T-helper 17 cell (primary cell): ENCODE data around the gene SRSF2. TPM values are rescaled to one million over a fixed set of nuclear protein-coding genes. Genes with fewer than 3 reads are reported as not detected.
"Not testable (repeated sequence)": the region's sequence is repeated elsewhere in the genome, so short reads cannot be mapped to it uniquely, and the experiment has no call there.

Experiments
- ATAC-seq: fragments of 150-1000 bp; cut with Tn5 transposase; 2 replicates; pipeline ENCODE4 v1.10.0; 2021; ENCODE audit warnings: mild to moderate bottlenecking, moderate library complexity
- DNase-seq, 3 donors: peaks; one replicate each; pipeline versions ENCODE4 v3.0.0 to v3.0.0-alpha.2; 2020 to 2021
- H3K9me3 ChIP-seq: one replicate; pipeline ENCODE4 v1.7.0; 2013; ENCODE audit warnings: low read length, mild to moderate bottlenecking; ENCODE audit not compliant: control insufficient read depth, poor library complexity, severe bottlenecking
- H3K27ac Mint-ChIP-seq: one replicate; pipeline ENCODE4 v1.8.0; 2022; ENCODE audit warnings: mild to moderate bottlenecking, moderate library complexity, mixed read lengths
- H3K27me3 Mint-ChIP-seq: one replicate; pipeline ENCODE4 v1.8.0; 2022; ENCODE audit warnings: mixed read lengths
- H3K36me3 Mint-ChIP-seq: one replicate; pipeline ENCODE4 v1.8.0; 2022; ENCODE audit warnings: low read depth, mixed read lengths
- H3K4me1 Mint-ChIP-seq: one replicate; pipeline ENCODE4 v1.8.0; 2022; ENCODE audit warnings: mild to moderate bottlenecking, mixed read lengths
- H3K4me3 Mint-ChIP-seq: one replicate; pipeline ENCODE4 v1.8.0; 2022; ENCODE audit warnings: mild to moderate bottlenecking, moderate library complexity, mixed read lengths
- total RNA-seq, 4 donors: library from RNA in 2 of 4; stranded (reverse) in 2 of 4; gene quantifications; one replicate each; pipeline ENCODE4 v1.2.3 and lab custom pipeline; 2022 to 2026

Gene SRSF2
- total RNA-seq, 2 donors from 2014 or later: 351 to 393 TPM

DNA sequence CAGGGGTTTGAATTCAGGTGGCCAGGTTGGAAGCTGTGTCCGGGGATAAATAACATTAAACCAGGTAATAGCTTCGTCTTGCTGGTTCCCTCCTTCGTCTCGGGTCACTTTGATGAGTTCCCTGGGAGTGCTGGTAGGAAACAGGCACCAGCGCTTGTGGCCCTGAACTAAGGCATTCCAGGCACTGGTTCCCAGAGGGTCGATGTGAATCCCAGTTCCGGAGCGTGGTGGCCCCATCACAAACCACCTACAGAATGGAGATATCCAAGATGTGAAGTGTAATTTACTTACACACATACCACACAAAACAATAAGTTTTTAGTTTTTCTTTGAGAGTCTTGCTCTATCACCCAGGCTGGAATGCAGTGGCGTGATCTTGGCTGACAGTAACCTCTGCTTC is 13.3 kb downstream of the SRSF2 start:
- Mint-ChIP-seq H3K4me1 (peaks cover 36% of the 10 kb centered on the region), H3K4me3 (no peak overlapping the region), H3K27ac (no peak overlapping the region), H3K27me3 (no peaks in the 10 kb centered on the region), H3K36me3 (peaks cover 5% of the 10 kb centered on the region)
- DNase-seq: no peak
- ATAC-seq: no peak
- no peaks in the 10 kb centered on the region for H3K9me3 ChIP-seq

DNA sequence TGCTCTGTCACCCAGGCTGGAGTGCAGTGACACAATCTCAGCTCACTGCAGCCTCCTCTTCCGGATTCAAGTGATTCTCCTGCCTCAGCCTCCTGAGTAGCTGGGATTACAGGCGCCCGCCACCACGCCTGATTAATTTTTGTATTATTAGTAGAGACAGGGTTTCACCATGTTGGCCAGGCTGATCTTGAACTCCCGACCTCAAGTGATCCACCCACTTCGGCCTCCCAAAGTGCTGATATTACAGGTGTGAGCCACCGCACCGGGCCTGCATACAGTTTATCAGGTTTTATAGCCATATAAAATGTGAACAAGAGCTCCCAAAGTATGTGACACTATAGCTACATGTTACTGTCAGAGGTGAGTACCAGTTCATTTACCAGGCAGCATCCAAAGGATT is 14.2 kb downstream of the SRSF2 start:
- Mint-ChIP-seq H3K27ac (peak overlapping the region; percentile 53), H3K4me3 (peak overlapping the region; percentile 12), H3K4me1 (peaks cover 35% of the 10 kb centered on the region)
- not testable (repeated sequence) for H3K9me3 ChIP-seq, ATAC-seq, H3K36me3 Mint-ChIP-seq, H3K27me3 Mint-ChIP-seq, DNase-seq

DNA sequence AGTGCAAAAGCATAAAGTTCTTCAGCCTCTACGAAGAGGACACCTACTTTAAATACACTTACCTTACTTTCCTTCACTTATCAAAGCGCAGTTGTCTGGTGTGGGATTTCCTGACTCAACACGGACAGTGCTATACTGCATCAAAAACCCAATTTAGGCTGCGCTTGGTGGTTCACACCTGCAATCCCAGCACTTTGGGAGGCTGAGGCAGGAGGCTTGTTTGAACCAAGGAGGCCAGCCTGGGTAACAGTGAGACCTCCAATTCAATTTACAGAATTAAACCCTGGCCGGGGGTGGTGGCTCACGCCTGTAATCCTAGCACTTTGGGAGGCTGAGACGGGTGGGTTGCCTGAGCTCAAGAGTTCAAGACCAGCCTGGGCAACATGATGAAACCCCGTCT is 14.9 kb downstream of the SRSF2 start:
- Mint-ChIP-seq H3K27ac (no peak overlapping the region), H3K27me3 (no peaks in the 10 kb centered on the region), H3K36me3 (peaks cover 5% of the 10 kb centered on the region), H3K4me3 (no peak overlapping the region), H3K4me1 (peaks cover 28% of the 10 kb centered on the region)
- ATAC-seq (no peak), DNase-seq (no peak)
- no peaks in the 10 kb centered on the region for H3K9me3 ChIP-seq

DNA sequence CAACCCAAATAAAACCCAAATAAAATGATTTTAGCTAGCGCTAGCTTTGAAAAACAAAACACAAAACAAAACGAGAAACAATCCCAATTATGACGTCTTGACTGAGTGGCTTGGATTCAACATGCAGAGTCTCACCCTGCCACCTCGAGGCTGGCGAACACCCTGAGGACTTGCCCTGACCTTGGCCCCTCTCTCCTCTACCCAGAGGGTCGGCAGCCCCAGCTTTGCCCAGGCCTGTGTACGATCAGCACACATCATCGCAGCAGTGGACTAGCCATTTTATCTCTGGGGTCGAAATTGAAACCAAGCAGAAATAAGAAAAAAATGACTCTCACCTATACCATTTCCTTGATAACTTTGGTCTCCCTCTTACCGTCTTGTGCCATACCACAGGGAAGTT is 15.7 kb downstream of the SRSF2 start:
- Mint-ChIP-seq H3K27ac (peak overlapping the region; percentile 32), H3K36me3 (peaks cover 4% of the 10 kb centered on the region), H3K4me1 (peaks cover 29% of the 10 kb centered on the region), H3K27me3 (no peaks in the 10 kb centered on the region), H3K4me3 (no peak overlapping the region)
- no peak for DNase-seq
- ATAC-seq: no peak
- H3K9me3 ChIP-seq: no peaks in the 10 kb centered on the region

DNA sequence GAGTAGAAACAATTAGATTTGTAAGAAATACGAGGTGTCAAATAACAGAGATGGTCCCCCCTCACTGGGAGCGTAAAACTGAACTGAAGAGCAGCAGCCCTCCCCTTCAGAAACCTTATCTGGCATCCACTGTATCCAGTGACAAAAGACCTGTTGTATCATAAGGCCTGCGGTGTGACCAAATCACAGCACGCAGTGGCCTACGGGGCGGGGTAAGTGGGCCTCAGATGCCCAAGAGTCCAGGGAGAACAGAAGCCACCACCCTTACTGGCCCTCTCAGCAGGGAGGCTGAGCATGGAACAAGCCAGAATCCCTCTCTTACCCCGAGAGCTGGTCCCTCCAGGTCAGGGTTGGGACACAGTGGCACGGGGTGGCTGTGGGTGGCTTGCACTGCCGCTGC is 16.2 kb downstream of the SRSF2 start:
- Mint-ChIP-seq H3K4me1 (peaks cover 31% of the 10 kb centered on the region), H3K4me3 (no peak overlapping the region), H3K27me3 (no peaks in the 10 kb centered on the region), H3K36me3 (peaks cover 2% of the 10 kb centered on the region), H3K27ac (no peak overlapping the region)
- DNase-seq: no peak
- ATAC-seq: no peak
- no peaks in the 10 kb centered on the region for H3K9me3 ChIP-seq

DNA sequence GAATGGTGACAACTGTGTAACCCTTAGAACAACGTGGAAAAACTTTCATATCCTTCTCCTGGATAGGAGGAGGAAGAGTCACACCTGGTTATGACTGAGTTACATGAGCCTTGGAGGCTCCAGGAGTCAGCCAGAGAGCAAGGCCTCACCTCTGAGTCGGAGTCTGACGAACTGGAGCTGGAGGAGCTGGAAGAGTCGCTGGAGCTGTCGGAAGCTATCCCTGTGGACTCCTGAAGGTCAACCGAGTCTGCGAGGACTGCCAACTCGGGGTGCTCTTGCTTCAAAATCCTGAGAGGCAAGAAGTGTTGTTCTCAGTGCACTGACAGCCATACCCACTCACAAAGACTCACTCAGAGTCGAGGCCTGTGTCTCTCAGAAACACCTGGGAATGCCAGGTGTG is 16.9 kb downstream of the SRSF2 start:
- no peaks in the 10 kb centered on the region for H3K9me3 ChIP-seq
- peaks cover 33% of the 10 kb centered on the region for H3K4me1 Mint-ChIP-seq
- no peak for ATAC-seq
- DNase-seq: no peak
- no peak overlapping the region for H3K27ac Mint-ChIP-seq
- no peaks in the 10 kb centered on the region for H3K27me3 Mint-ChIP-seq
- H3K36me3 Mint-ChIP-seq: peaks cover 2% of the 10 kb centered on the region
- H3K4me3 Mint-ChIP-seq: no peak overlapping the region

DNA sequence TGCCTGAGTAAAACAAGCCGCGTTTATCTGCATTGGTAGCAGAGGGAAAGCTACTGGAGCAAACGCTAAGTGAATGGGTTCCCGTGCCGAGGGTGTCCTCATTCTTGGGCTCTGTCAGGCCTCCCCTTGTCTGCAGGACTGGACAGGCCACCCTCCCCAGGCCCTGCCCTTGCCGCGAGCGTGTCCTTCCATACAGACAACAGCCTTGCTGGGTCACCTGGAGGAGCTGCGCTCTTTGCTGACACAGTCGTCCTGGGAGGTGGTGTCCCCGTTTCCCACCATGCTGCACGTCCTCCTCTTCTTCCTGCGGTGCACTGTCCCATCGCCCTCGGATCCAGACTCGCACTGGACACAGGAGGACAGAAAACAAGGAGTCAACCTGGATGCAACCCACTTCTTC is 18.6 kb downstream of the SRSF2 start:
- Mint-ChIP-seq H3K4me1 (peaks cover 43% of the 10 kb centered on the region), H3K27me3 (no peaks in the 10 kb centered on the region), H3K4me3 (peak overlapping the region; percentile 5), H3K27ac (peak overlapping the region; percentile 61), H3K36me3 (peaks cover 5% of the 10 kb centered on the region)
- no peaks in the 10 kb centered on the region for H3K9me3 ChIP-seq
- DNase-seq (no peak), ATAC-seq (no peak)

DNA sequence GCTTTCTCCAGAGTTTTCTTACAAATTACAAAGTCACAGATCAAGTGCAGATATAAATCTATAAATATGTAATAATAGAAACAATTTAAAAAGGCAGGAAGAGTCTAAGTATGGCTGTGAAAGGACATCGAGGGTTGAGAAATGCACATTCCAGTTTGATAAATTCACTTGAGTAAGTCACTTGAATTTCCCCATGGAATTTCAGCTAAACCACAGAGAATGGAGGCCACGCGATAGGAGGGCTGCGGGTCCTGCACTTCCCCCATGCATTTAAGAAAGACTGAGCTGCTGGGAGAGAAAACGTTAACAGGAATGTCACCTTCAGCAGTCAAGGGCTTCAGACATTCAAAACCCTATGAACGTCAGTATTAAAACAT is 20.3 kb downstream of the SRSF2 start:
- no peak overlapping the region for H3K4me3 Mint-ChIP-seq
- peaks cover 38% of the 10 kb centered on the region for H3K4me1 Mint-ChIP-seq

DNA sequence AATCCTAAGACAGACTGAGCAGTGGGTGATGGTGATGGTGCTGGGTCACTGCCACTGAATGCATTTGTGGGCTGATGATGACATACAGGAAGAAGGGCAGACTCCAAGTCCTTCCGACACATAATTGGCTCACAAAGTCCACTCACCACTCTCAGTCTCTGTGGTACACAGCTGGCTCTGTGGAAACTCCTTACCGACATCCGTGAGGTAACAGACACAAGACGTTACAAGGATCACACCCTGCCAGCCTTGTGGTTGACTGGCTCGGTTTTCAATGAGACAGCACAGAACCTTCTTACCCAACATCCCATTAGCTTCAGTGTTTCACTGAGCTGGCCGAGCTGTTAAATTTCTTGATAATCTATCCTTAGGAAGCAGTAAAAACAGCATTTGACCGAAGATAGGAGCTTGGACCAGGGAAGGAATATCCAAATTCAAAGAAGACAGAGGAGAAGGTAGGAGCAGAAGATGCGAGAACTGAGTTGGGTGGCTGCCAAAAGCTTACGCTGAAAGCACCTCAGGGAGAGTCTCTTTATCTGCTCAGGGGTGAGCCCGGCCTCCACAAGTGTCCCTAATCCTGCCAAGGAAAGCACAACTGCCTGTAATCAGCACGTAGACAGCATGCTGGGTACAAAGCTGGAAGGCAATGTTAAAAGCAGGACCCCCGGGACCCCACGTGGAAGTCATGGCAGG is 20.8 kb downstream of the SRSF2 start:
- DNase-seq (peak in 1 of 3 donors; percentile 21), ATAC-seq (peak; percentile 85)
- H3K4me1 Mint-ChIP-seq: peaks cover 36% of the 10 kb centered on the region
- peaks cover 3% of the 10 kb centered on the region for H3K36me3 Mint-ChIP-seq
- H3K27ac Mint-ChIP-seq: peak overlapping the region; percentile 94
- H3K27me3 Mint-ChIP-seq: no peaks in the 10 kb centered on the region
- H3K9me3 ChIP-seq: no peaks in the 10 kb centered on the region
- peak overlapping the region; percentile 41 for H3K4me3 Mint-ChIP-seq

More for the DNA sequence above, 20.3 kb downstream of the SRSF2 start:
- DNase-seq: no peak
- Mint-ChIP-seq H3K27ac (peak overlapping the region; percentile 94), H3K27me3 (no peaks in the 10 kb centered on the region), H3K36me3 (peaks cover 4% of the 10 kb centered on the region)
- ATAC-seq: no peak
- H3K9me3 ChIP-seq: no peaks in the 10 kb centered on the region

DNA sequence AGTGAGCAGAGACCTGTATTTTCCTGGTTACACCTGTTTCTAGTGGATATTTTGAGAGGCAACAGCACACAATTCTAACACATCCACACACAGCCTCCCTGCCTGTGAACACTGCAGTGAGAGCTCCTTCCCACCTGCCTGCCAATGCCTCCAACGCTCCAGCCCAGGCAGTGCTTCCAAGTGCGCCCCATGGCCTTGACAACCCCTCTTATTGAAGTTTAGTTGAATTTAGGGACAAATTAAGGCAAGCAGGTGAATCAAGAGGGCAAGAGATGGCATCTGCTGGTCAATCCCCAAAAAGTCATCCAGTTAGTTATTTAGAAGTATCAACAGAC is 21.7 kb downstream of the SRSF2 start:
- no peak for ATAC-seq
- peaks cover 36% of the 10 kb centered on the region for H3K4me1 Mint-ChIP-seq
- H3K27me3 Mint-ChIP-seq: no peaks in the 10 kb centered on the region
- peaks cover 3% of the 10 kb centered on the region for H3K36me3 Mint-ChIP-seq
- H3K9me3 ChIP-seq: no peaks in the 10 kb centered on the region
- DNase-seq: no peak
- peak overlapping the region; percentile 41 for H3K4me3 Mint-ChIP-seq
- peak overlapping the region; percentile 94 for H3K27ac Mint-ChIP-seq

DNA sequence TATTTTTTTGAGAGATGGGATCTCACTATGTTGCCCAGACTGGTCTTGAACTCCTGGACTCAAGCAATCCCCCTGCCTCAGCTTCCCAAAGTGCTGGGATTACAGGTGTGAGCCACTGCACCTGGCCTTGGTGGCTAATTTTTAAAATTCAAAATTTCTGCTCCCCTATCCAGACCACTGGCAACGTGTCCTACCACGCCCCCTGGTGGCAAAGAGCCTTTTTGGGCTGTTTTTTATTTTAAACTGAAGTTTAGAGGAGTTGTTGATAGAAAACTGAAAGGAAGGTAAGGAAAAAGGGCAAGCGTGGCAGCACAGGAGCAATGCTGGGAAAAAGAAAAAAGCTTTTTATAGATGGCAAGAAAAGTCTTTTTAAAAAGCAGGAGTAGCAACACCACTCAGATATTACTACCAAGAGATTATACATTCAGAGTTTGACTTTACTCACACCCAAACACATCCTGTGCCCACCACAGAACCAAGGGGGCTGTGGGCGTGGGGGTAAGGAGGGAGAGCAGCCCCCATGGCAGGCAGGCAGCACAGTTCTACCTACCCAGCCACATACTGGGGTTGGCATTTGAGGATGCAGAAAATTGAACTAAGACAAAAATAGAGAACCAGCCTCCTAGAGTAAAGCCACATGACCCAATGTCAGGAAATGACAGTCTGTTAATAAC is 22.2 kb downstream of the SRSF2 start:
- peak overlapping the region; percentile 94 for H3K27ac Mint-ChIP-seq
- no peaks in the 10 kb centered on the region for H3K9me3 ChIP-seq
- ATAC-seq (peak; percentile 13), DNase-seq (peak; percentile 50 to 81 (median 67))
- H3K4me3 Mint-ChIP-seq: peak overlapping the region; percentile 53
- H3K36me3 Mint-ChIP-seq: peaks cover 3% of the 10 kb centered on the region
- peaks cover 36% of the 10 kb centered on the region for H3K4me1 Mint-ChIP-seq
- no peaks in the 10 kb centered on the region for H3K27me3 Mint-ChIP-seq

DNA sequence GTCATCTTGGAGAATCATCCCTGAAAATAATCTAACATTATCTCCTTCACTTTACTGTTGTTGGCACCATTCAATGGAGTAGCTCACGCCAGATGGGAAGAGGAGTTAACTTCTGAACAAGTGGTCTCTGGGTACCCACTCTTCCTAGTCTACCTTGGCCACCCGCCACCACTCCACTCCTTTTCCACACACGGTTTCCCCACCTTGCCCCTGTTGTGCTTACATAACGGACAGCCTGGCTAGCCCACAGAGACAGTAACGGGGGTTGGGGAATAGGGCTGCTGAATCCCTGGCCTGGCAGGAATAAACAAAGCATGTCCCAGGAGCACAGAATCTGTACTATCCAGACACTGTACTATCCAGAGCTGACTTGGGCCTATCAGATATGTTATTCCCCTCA is 22.8 kb downstream of the SRSF2 start:
- ATAC-seq (no peak), DNase-seq (no peak)
- Mint-ChIP-seq H3K27ac (peak overlapping the region; percentile 94), H3K27me3 (no peaks in the 10 kb centered on the region), H3K4me1 (peaks cover 38% of the 10 kb centered on the region), H3K4me3 (no peak overlapping the region), H3K36me3 (peaks cover 3% of the 10 kb centered on the region)
- H3K9me3 ChIP-seq: no peaks in the 10 kb centered on the region

DNA sequence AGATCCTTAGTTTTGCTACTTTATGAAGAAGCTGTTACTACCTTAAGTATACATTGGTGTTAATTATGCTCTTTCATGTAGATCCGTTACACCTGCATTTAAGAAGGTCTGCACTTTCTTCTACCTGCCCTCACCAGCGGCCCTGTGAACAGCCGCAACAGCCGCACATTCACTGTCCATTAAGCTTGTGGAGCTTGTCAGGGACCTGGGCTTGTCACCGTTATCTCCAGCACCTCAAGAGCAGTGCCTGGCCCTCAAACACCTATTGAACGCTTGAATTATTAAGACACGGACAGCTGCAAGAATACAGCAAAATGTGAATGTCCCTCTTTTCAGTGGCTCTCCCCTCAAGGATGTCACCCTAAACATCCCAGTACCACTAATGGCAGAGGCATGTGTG is 23.4 kb downstream of the SRSF2 start:
- Mint-ChIP-seq H3K4me3 (no peak overlapping the region), H3K36me3 (peaks cover 3% of the 10 kb centered on the region), H3K4me1 (peaks cover 35% of the 10 kb centered on the region), H3K27ac (no peak overlapping the region), H3K27me3 (no peaks in the 10 kb centered on the region)
- DNase-seq (no peak), ATAC-seq (no peak)
- H3K9me3 ChIP-seq: no peaks in the 10 kb centered on the region

DNA sequence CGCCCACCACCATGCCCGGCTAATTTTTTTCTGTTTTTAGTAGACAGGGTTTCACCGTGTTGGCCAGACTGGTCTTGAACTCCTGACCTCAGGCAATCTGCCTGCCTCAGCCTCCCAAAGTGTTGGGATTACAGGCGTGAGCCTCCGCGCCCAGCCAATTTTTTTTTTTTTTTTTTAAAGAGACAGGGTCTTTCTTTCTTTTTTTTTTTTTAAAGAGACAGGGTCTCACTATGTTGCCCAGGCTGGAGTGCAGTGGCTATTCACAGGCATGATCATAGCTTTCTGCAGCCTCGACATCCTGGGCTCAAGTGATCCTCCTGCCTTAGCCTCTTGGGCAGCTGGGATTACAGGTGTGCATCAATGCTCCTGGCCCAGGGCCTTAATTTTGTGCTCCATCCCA is 24.8 kb downstream of the SRSF2 start:
- peak overlapping the region; percentile 49 for H3K27ac Mint-ChIP-seq
- not testable (repeated sequence) for H3K36me3 Mint-ChIP-seq, DNase-seq, ATAC-seq, H3K27me3 Mint-ChIP-seq, H3K9me3 ChIP-seq, H3K4me3 Mint-ChIP-seq
- peaks cover 34% of the 10 kb centered on the region for H3K4me1 Mint-ChIP-seq
